B cell (primary cell): Measurements from ENCODE around the gene CFAP74. TPM values are rescaled to one million over a fixed set of nuclear protein-coding genes. Genes with fewer than 3 reads are reported as not detected.

Experiments used
- ATAC-seq: fragments of 200-7000 bp; cut with Tn5 transposase; one replicate; pipeline ENCODE4 v1.10.0; 2021; ENCODE audit warnings: low read depth, mild to moderate bottlenecking, moderate number of reproducible peaks, moderate library complexity
- CTCF ChIA-PET: fragments of 350-600 bp; sonication (Branson Sonifier 250); formaldehyde crosslinking; loops from one replicate; lab custom pipeline; 2021; ENCODE audit warnings: antibody characterized with exemption, inconsistent platforms; lab: Charles Lee
- POLR2A ChIA-PET: fragments of 350-600 bp; sonication (Branson Sonifier 250); formaldehyde crosslinking; loops from one replicate; lab custom pipeline; 2021; ENCODE audit warnings: antibody characterized with exemption; lab: Charles Lee
- DNase-seq: peaks from one replicate; pipeline ENCODE4 v3.0.0; 2013
- H2AFZ ChIP-seq: 2 replicates; pipeline ENCODE4 v1.6.1; 2012; ENCODE audit warnings: mild to moderate bottlenecking, low read depth, low read length; ENCODE audit not compliant: insufficient read depth, poor library complexity, severe bottlenecking
- H3K27ac ChIP-seq, 2 donors: 1 replicate in 1 of 2; 2 replicates in 1 of 2; pipeline ENCODE4 v1.5.1; 2012 to 2013; ENCODE audit warnings: low read length in 2 of 2, mild to moderate bottlenecking in 2 of 2, moderate library complexity in 1 of 2
- H3K27me3 ChIP-seq, 4 experiments: fragments of 200-600 bp in 1 of 4; sonication (generic) in 1 of 4; replicated peaks in 1 of 4; 1 replicate in 2 of 4; 2 replicates in 2 of 4; pipeline versions ENCODE4 v1.6.1 to v1.7.0; 2013 to 2016; ENCODE audit warnings: low read length in 3 of 4, mild to moderate bottlenecking in 2 of 4, mixed read lengths in 1 of 4, moderate library complexity in 1 of 4; ENCODE audit not compliant: insufficient read depth in 4 of 4, control insufficient read depth in 3 of 4; ENCODE audit errors: control extremely low read depth in 1 of 4
- H3K36me3 ChIP-seq, 2 experiments: replicated peaks in 1 of 2; 1 replicate in 1 of 2; 2 replicates in 1 of 2; pipeline versions ENCODE4 v1.6.1 to v1.7.1; 2013; ENCODE audit warnings: low read length in 1 of 2; ENCODE audit not compliant: insufficient read depth in 2 of 2, control insufficient read depth in 1 of 2; ENCODE audit errors: control extremely low read depth in 1 of 2, extremely low read depth in 1 of 2
- H3K4me1 ChIP-seq, 2 donors: fragments of 200-600 bp in 1 of 2; sonication (generic) in 1 of 2; 1 replicate in 1 of 2; 2 replicates in 1 of 2; pipeline versions ENCODE4 v1.5.1 to v1.6.1; 2013 to 2017; ENCODE audit warnings: low read length in 2 of 2; ENCODE audit not compliant: control insufficient read depth in 2 of 2, insufficient read depth in 2 of 2
- H3K4me2 ChIP-seq: replicated peaks from 2 replicates; pipeline ENCODE3; 2012; ENCODE audit warnings: mild to moderate bottlenecking, low read depth, low read length; ENCODE audit not compliant: poor library complexity, severe bottlenecking
- H3K4me3 ChIP-seq, 5 experiments: fragments of 200-600 bp in 1 of 5; sonication (generic) in 1 of 5; 1 replicate in 3 of 5; 2 replicates in 2 of 5; pipeline versions ENCODE4 v1.5.1 to v1.7.0; 2011 to 2016; ENCODE audit warnings: low read length in 4 of 5, mild to moderate bottlenecking in 4 of 5, low read depth in 2 of 5, control low read depth in 1 of 5, moderate library complexity in 1 of 5; ENCODE audit not compliant: insufficient read depth in 1 of 5; ENCODE audit errors: control extremely low read depth in 1 of 5, extremely low read depth in 1 of 5
- H3K79me2 ChIP-seq: fragments of 200-600 bp; sonication (generic); one replicate; pipeline ENCODE4 v1.6.0; 2016; ENCODE audit warnings: low read length; ENCODE audit not compliant: control insufficient read depth, insufficient read depth
- H3K9ac ChIP-seq: fragments of 200-600 bp; sonication (generic); 2 replicates; pipeline ENCODE4 v1.6.1; 2017; ENCODE audit warnings: mild to moderate bottlenecking, low read length, moderate library complexity
- H3K9me3 ChIP-seq, 3 donors: one replicate each; pipeline versions ENCODE4 v1.6.1 to v1.7.1; 2013; ENCODE audit warnings: low read length in 2 of 3; ENCODE audit not compliant: control insufficient read depth in 2 of 3, insufficient read depth in 1 of 3; ENCODE audit errors: control extremely low read depth in 1 of 3
- H4K20me1 ChIP-seq: 2 replicates; pipeline ENCODE4 v1.6.0; 2012; ENCODE audit warnings: mild to moderate bottlenecking, low read length; ENCODE audit not compliant: insufficient read depth, control insufficient read depth, poor library complexity, severe bottlenecking
- H3K27ac Mint-ChIP-seq: one replicate; pipeline ENCODE4 v1.8.0; 2021; ENCODE audit warnings: mixed read lengths
- H3K27me3 Mint-ChIP-seq: one replicate; pipeline ENCODE4 v1.8.0; 2021; ENCODE audit warnings: mixed read lengths
- H3K4me1 Mint-ChIP-seq: one replicate; pipeline ENCODE4 v1.8.0; 2021; ENCODE audit warnings: mixed read lengths
- H3K4me3 Mint-ChIP-seq: one replicate; pipeline ENCODE4 v1.8.0; 2021; ENCODE audit warnings: mixed read lengths
- H3K9me3 Mint-ChIP-seq: one replicate; pipeline ENCODE4 v1.8.0; 2022; ENCODE audit warnings: mixed read lengths; ENCODE audit not compliant: insufficient read depth
- EZH2 ChIP-seq: IDR thresholded peaks from 2 replicates; pipeline ENCODE4 v1.6.1; 2012; ENCODE audit warnings: borderline replicate concordance, low read depth, mild to moderate bottlenecking, moderate library complexity, low read length; ENCODE audit not compliant: insufficient read depth, poor library complexity, severe bottlenecking
- WGBS: methylation state at CpG from one replicate; pipeline ENCODE4 v1.1.5; 2013; ENCODE audit warnings: missing lambda C conversion rate; ENCODE audit not compliant: insufficient coverage; 5-methylcytosine and 5-hydroxymethylcytosine counted together
- intact Hi-C: fragments of 100-400 bp; cut with micrococcal nuclease; formaldehyde crosslinking; loops from one replicate; pipeline ENCODE4 v1.10.0; 2022
- polyA plus RNA-seq: library from polyadenylated mRNA; depleted of rRNA; stranded (reverse); fragments of >200 nt; gene quantifications from 2 replicates; pipeline ENCODE4 v1.2.3, GENCODE V29; 2012
- total RNA-seq, 2 donors: library from RNA; stranded (reverse); fragments of 120-200 nt in 1 of 2; gene quantifications; 1 replicate in 1 of 2; 2 replicates in 1 of 2; pipeline versions ENCODE4 v1.2.3 to v1.2.4, GENCODE V29; 2013 to 2022
- TF ChIP-seq, protein P1 (sequence below): fragments of 200-600 bp; IDR thresholded peaks from one replicate; pipeline ENCODE4 v1.8.0; 2022; ENCODE audit warnings: antibody characterized with exemption, mild to moderate bottlenecking

The CFAP74 gene
- total and polyA plus RNA-seq, 2 donors (not counting 1 experiment from before 2014, with no cell fraction given): not detected

DNA sequence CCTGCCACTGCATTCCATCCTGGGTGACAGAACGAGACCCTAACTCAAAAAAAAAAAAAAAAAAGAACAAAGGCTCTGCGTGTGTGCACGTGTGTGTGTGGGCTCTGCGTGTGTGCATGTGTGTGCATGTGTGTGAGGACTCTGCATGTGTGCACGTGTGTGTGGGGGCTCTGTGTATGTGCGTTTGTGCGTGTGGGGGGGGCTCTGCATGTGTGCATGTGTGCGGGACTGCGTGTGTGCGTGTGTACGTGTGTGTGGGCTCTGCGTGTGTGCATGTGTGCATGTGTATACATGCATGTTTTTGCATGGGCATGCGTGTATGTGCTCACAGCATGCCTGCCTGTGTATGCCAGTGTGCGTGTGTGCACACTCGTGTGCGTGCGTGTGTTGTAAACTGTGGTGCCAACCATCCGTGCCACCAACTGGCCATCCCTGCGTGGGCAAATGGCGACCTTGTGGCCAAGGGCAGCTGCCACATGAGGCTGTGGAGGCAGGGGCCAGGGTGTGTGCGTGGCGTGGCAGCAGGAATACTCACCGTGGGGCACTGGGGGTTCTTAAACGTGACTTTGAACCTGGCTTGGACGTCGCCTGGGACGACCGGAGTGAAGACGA, 57.7 kb downstream of the CFAP74 start:
- Mint-ChIP-seq H3K9me3 (peaks cover under 1% of the 10 kb centered on the region), H3K27me3 (peaks cover 12% of the 10 kb centered on the region), H3K4me1 (peaks cover 8% of the 10 kb centered on the region), H3K4me3 (no peak overlapping the region), H3K27ac (no peak overlapping the region)
- no peak overlapping the region for H3K27ac ChIP-seq
- H3K27me3 ChIP-seq: peaks cover 0 to 7% (median 0%) of the 10 kb centered on the region in 4 experiments
- 86% methylated on average over 28 of the region's 29 CpGs for WGBS
- POLR2A ChIA-PET: no interaction called here
- H3K79me2 ChIP-seq: no peaks in the 10 kb centered on the region
- H3K4me2 ChIP-seq: no peak overlapping the region
- no peak overlapping the region for H3K4me3 ChIP-seq
- no peaks in the 10 kb centered on the region for H3K36me3 ChIP-seq
- DNase-seq: no peak
- H4K20me1 ChIP-seq: no peaks in the 10 kb centered on the region
- H2AFZ ChIP-seq: no peak overlapping the region
- intact Hi-C loops: no loop called here
- ATAC-seq: no peak
- no peak overlapping the region for H3K9ac ChIP-seq
- H3K4me1 ChIP-seq: peaks cover 2 to 8% of the 10 kb centered on the region in 2 donors
- CTCF ChIA-PET: interaction anchor here (1.9 kb wide), 1 partner anchor 98 kb away, joined by 5 read pairs; no protein-coding TSS in a partner anchor
- peaks cover 0 to 1% (median 1%) of the 10 kb centered on the region in 3 donors for H3K9me3 ChIP-seq
- no peak for TF ChIP-seq EZH2
- TF ChIP-seq, protein P1, sequence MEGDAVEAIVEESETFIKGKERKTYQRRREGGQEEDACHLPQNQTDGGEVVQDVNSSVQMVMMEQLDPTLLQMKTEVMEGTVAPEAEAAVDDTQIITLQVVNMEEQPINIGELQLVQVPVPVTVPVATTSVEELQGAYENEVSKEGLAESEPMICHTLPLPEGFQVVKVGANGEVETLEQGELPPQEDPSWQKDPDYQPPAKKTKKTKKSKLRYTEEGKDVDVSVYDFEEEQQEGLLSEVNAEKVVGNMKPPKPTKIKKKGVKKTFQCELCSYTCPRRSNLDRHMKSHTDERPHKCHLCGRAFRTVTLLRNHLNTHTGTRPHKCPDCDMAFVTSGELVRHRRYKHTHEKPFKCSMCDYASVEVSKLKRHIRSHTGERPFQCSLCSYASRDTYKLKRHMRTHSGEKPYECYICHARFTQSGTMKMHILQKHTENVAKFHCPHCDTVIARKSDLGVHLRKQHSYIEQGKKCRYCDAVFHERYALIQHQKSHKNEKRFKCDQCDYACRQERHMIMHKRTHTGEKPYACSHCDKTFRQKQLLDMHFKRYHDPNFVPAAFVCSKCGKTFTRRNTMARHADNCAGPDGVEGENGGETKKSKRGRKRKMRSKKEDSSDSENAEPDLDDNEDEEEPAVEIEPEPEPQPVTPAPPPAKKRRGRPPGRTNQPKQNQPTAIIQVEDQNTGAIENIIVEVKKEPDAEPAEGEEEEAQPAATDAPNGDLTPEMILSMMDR: no peak

DNA sequence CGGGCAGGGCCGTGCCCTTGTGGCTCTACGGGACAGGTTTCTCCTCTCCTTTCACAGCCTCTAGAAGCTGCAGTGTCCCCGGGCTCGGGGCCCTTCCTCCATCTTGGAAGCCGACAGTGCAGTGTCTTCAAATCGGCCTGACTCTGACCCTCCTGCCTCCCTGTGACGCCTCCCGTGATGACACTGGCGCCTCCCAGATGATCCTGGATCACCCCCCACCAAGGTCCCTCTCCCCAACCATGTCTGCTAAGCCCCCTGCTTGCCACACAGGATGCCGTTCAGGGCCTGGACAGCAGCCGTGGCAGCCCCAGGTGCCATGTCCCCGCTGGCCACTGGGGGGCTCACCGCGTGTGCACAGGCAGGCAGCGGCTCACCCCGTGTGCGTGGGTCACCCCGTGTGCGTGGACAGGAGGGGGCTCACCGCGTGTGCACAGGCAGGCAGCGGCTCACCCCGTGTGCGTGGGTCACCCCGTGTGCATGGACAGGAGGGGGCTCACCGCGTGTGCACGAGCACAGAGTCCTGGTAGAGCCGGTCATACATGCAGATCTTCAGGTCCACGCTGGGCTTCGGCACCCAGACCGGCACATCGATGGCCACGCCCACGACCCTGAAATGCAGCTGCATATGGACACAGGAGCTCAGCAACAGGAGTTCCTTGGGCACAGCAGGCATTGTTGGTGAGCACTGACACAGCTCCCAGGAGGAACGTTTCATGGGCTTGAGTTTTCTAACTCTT, 59.6 kb downstream of the CFAP74 start:
- Histone ChIP-seq H2AFZ (peak overlapping the region; percentile 57), H3K4me1 (peaks cover 2 to 8% of the 10 kb centered on the region in 2 donors), H4K20me1 (no peaks in the 10 kb centered on the region), H3K4me3 (no peak overlapping the region), H3K9ac (no peak overlapping the region), H3K4me2 (peak overlapping the region; percentile 47), H3K79me2 (no peaks in the 10 kb centered on the region), H3K9me3 (no peaks in the 10 kb centered on the region), H3K27ac (no peak overlapping the region), H3K27me3 (peaks cover 0 to 7% (median 0%) of the 10 kb centered on the region in 4 experiments), H3K36me3 (no peaks in the 10 kb centered on the region)
- DNase-seq (peak; percentile 68), ATAC-seq (peak; percentile 90)
- Mint-ChIP-seq H3K4me3 (peak overlapping the region; percentile 56), H3K9me3 (no peaks in the 10 kb centered on the region), H3K27ac (no peak overlapping the region), H3K4me1 (peaks cover 8% of the 10 kb centered on the region), H3K27me3 (peaks cover 3% of the 10 kb centered on the region)
- intact Hi-C loops: loop anchor here (1.0 kb wide), 1 partner anchor 102 kb away; no protein-coding TSS in a partner anchor
- WGBS: 25% methylated on average over 37 of the region's 37 CpGs
- ChIA-PET CTCF (interaction anchor here (2.5 kb wide), 1 partner anchor 100 kb away, joined by 30 read pairs; no protein-coding TSS in a partner anchor), POLR2A (no interaction called here)
- no peak for TF ChIP-seq EZH2
- TF ChIP-seq, protein P1: peak; percentile 91
